ENCODE results near the gene CPN2. TPM values are rescaled to one million over a fixed set of nuclear protein-coding genes. Genes with fewer than 3 reads are reported as not detected.

CPN2 gene
- polyA plus RNA-seq, 4 donors: 2.0 TPM; not detected in 3

DNA sequence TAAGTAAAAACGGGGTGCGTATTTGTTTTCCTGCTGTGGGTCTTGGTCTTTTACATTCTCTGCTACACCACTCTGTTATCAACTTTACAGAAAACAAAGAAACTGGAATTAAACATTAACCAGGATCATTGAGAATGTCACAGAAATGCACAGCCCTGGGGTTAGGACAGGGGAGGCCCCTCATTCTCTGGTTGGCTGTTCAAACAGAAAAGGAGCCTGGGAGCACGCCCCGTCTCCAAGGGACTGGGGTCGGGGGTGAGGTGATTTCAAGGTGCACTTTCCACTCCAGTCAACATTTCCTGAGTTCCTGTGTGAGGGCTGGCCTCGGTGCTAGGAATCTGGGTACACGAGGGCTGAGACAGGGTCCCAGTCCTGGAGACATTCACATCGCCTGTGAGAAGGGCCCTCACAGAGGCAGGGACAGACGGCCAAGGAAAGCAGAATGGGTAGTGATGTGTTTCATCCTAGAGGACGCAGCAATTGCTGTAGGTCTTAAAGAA lies 30.3 kb downstream of the CPN2 start:
- Histone ChIP-seq H3K27me3 (ENCODE audit: control insufficient read depth in 3 of 3, insufficient read depth in 3 of 3, low read length in 3 of 3) (no peaks in the 10 kb centered on the region), H3K4me1 (ENCODE audit: control insufficient read depth in 3 of 3, insufficient read depth in 2 of 3, low read depth in 1 of 3, low read length in 2 of 3) (peaks cover 0 to 48% (median 0%) of the 10 kb centered on the region in 3 donors), H3K27ac (ENCODE audit: low read depth in 1 of 3, low read length in 2 of 3) (peak overlapping the region in 1 of 3 donors; percentile 46), H3K9me3 (ENCODE audit: control insufficient read depth in 2 of 2, insufficient read depth in 1 of 2, low read depth in 1 of 2, low read length in 1 of 2) (peaks cover 0 to 13% of the 10 kb centered on the region in 2 donors), H3K4me3 (ENCODE audit: low read depth in 1 of 3, low read length in 3 of 3) (no peak overlapping the region), H3K36me3 (ENCODE audit: control insufficient read depth in 3 of 3, insufficient read depth in 2 of 3, low read depth in 1 of 3, low read length in 3 of 3) (no peaks in the 10 kb centered on the region)
- DNase-seq (peak in 1 of 2 donors; percentile 53), FAIRE-seq (no peak)
- 28 to 62% (median 34%) methylated on average over 10 of the region's 10 CpGs for WGBS, 3 donors

DNA sequence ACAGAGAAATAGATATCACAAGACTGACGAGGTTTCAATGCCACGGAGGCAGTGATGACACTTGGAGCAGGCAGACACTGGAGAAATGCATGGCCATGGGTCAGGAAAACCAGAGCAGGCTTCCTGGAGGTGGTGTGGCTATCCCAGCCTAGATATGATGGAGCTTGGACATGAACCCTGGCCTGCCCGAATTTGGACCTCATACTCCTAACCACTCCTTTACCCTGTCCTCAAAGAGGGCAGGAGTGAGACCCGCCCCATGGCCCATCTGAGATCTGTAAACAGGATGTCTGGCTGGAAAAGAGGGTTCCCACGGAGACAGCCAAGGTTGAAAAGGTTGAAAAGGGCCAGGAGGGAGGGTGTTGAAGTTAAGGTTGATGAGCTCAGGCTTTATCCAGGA lies 31.0 kb downstream of the CPN2 start:
- peaks cover 0 to 49% (median 0%) of the 10 kb centered on the region in 3 donors for H3K4me1 ChIP-seq (ENCODE audit: control insufficient read depth in 3 of 3, insufficient read depth in 2 of 3, low read depth in 1 of 3, low read length in 2 of 3)
- DNase-seq (no peak), FAIRE-seq (no peak)
- no peaks in the 10 kb centered on the region for H3K36me3 ChIP-seq (ENCODE audit: control insufficient read depth in 3 of 3, insufficient read depth in 2 of 3, low read depth in 1 of 3, low read length in 3 of 3)
- H3K9me3 ChIP-seq (ENCODE audit: control insufficient read depth in 2 of 2, insufficient read depth in 1 of 2, low read depth in 1 of 2, low read length in 1 of 2): peaks cover 0 to 13% of the 10 kb centered on the region in 2 donors
- WGBS, 3 donors: 56 to 63% (median 58%) methylated on average over 5 of the region's 5 CpGs
- peaks cover 0 to 3% (median 0%) of the 10 kb centered on the region in 3 donors for H3K27me3 ChIP-seq (ENCODE audit: control insufficient read depth in 3 of 3, insufficient read depth in 3 of 3, low read length in 3 of 3)
- no peak overlapping the region for H3K4me3 ChIP-seq (ENCODE audit: low read depth in 1 of 3, low read length in 3 of 3)
- H3K27ac ChIP-seq (ENCODE audit: low read depth in 1 of 3, low read length in 2 of 3): peak overlapping the region in 1 of 3 donors; percentile 46

DNA sequence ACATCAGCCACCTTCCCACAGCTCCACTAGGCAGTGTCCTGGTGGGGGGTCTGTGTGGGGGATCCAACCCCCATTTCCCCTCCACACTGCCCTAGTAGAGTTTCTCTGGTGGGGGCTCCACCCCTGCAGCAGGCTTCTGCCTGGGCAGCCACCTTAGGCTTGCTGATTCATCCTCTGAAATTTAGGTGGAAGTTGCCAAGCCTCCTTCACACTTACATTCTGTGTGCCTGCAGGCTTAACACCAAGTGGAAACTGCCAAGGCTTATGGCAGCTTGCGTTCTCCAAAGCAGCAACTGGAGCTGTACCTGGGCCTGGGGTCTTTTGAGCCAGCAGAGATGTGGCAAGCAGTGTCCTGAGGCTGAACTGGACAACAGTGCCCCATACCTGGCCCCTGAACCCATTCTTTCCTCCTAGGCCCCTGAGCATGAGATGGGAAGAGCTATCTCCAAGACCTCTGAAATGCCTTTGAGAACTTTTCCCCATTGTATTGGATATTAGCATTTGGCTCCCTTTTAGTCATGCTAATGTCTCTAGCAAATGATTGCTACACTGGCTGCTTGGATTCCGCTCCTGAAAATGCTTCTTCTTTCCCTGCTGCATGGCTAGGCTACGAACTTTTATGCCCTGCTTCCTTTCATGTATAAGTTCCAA lies 32.5 kb downstream of the CPN2 start:
- H3K9me3 ChIP-seq (ENCODE audit: control insufficient read depth in 2 of 2, insufficient read depth in 1 of 2, low read depth in 1 of 2, low read length in 1 of 2): peaks cover 0 to 13% of the 10 kb centered on the region in 2 donors
- H3K36me3 ChIP-seq (ENCODE audit: control insufficient read depth in 3 of 3, insufficient read depth in 2 of 3, low read depth in 1 of 3, low read length in 3 of 3): no peaks in the 10 kb centered on the region
- 88 to 97% (median 94%) methylated on average over 3 of the region's 3 CpGs for WGBS, 3 donors
- H3K27me3 ChIP-seq (ENCODE audit: control insufficient read depth in 3 of 3, insufficient read depth in 3 of 3, low read length in 3 of 3): peaks cover 0 to 8% (median 0%) of the 10 kb centered on the region in 3 donors
- H3K4me1 ChIP-seq (ENCODE audit: control insufficient read depth in 3 of 3, insufficient read depth in 2 of 3, low read depth in 1 of 3, low read length in 2 of 3): peaks cover 0 to 44% (median 0%) of the 10 kb centered on the region in 3 donors
- H3K4me3 ChIP-seq (ENCODE audit: low read depth in 1 of 3, low read length in 3 of 3): no peak overlapping the region
- FAIRE-seq (no peak), DNase-seq (no peak)
- H3K27ac ChIP-seq (ENCODE audit: low read depth in 1 of 3, low read length in 2 of 3): no peak overlapping the region

DNA sequence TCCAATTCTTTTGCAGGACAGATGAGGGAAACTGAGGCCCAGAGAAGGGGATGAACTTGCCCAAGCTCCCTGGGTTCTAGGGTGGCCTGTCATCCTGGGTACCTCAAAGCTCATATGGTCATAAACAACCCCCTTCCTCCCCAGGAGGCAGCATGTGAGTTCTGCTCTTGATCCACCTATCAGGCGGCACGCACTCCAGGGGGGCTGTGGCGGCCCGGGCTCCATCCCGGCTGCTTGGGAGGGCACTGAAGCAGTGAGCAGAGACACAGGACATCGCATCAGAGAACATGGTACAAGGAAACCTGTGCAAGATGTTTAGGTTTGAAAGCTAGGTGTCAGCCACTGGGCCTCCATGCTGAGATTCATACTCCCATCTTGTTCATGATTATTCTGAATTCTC lies 34.2 kb downstream of the CPN2 start:
- DNase-seq: no peak
- FAIRE-seq: no peak
- Histone ChIP-seq H3K27ac (ENCODE audit: low read depth in 1 of 3, low read length in 2 of 3) (no peak overlapping the region), H3K9me3 (ENCODE audit: control insufficient read depth in 2 of 2, insufficient read depth in 1 of 2, low read depth in 1 of 2, low read length in 1 of 2) (peaks cover 0 to 13% of the 10 kb centered on the region in 2 donors), H3K4me1 (ENCODE audit: control insufficient read depth in 3 of 3, insufficient read depth in 2 of 3, low read depth in 1 of 3, low read length in 2 of 3) (peaks cover 0 to 31% (median 0%) of the 10 kb centered on the region in 3 donors), H3K27me3 (ENCODE audit: control insufficient read depth in 3 of 3, insufficient read depth in 3 of 3, low read length in 3 of 3) (peaks cover 0 to 8% (median 0%) of the 10 kb centered on the region in 3 donors), H3K4me3 (ENCODE audit: low read depth in 1 of 3, low read length in 3 of 3) (no peak overlapping the region), H3K36me3 (ENCODE audit: control insufficient read depth in 3 of 3, insufficient read depth in 2 of 3, low read depth in 1 of 3, low read length in 3 of 3) (no peaks in the 10 kb centered on the region)
- 93 to 96% (median 94%) methylated on average over 6 of the region's 6 CpGs for WGBS, 3 donors

DNA sequence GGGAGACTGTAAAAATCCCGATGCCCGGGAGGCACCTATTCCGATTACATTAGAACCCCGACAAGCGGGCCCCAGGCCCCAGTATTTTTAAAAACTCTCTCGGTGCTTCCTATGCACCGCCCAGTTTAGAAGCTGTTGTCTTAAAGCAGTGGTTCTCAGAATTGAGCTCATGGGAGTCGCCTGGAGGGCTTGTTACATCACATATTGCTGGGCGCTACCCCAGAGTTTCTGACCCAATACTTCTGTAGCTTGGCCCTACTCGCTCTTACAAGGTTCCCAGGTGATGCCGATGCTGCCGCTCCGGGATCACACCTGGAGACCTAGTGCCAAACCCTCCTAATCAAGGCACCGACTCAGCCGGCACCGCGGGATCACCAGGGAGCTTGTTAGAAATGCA lies 35.2 kb downstream of the CPN2 start:
- Histone ChIP-seq H3K36me3 (ENCODE audit: control insufficient read depth in 3 of 3, insufficient read depth in 2 of 3, low read depth in 1 of 3, low read length in 3 of 3) (no peaks in the 10 kb centered on the region), H3K9me3 (ENCODE audit: control insufficient read depth in 2 of 2, insufficient read depth in 1 of 2, low read depth in 1 of 2, low read length in 1 of 2) (peaks cover 0 to 13% of the 10 kb centered on the region in 2 donors), H3K27me3 (ENCODE audit: control insufficient read depth in 3 of 3, insufficient read depth in 3 of 3, low read length in 3 of 3) (peaks cover 0 to 8% (median 0%) of the 10 kb centered on the region in 3 donors), H3K4me3 (ENCODE audit: low read depth in 1 of 3, low read length in 3 of 3) (peak overlapping the region in 1 of 3 donors; percentile 10), H3K4me1 (ENCODE audit: control insufficient read depth in 3 of 3, insufficient read depth in 2 of 3, low read depth in 1 of 3, low read length in 2 of 3) (peaks cover 0 to 28% (median 0%) of the 10 kb centered on the region in 3 donors), H3K27ac (ENCODE audit: low read depth in 1 of 3, low read length in 2 of 3) (no peak overlapping the region)
- WGBS, 3 donors: 33 to 35% (median 34%) methylated on average over 17 of the region's 17 CpGs
- FAIRE-seq: no peak
- no peak for DNase-seq

DNA sequence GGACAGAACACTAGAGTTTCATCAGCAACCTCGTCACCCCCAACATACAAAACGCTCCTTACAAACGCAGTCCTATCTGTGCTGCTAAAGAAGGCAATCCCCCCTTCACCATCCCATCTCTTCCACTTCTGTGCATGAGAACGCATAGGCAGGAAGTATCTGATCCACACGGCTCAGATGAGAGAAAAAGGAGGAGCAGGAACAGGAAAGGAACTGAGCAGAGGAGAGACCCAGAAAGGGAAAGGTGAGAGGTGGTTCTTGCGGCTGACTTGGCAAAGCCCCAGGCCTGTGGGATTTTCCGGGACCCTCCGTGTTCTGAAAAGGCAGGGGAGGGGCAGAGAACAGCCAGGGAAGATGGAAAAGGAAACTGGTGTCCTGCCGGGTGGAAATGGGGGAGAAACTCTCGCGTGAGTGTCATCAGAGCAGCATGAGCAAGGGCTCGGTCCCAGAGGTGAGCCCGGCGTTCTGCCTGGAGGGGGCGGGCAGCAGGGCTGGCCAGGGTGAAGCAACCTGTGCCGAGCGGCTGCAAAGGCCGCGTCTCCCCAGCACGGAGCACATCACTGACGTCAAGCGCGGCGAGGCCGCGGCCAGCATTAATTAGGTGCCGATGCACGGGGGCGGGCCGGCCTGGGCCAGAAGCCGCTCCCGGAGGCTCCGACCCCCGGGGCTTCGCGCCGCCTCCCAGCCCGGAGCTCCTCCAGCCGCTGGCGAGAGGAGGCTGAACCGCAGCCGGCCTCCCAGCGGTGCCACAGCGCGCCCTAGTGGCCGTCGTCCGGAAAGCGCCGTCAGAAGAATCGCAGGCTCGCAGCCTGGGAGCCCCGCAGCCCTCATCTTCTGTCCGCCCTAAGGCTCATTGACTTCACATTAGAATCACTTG lies 35.8 kb downstream of the CPN2 start:
- peaks cover 0 to 8% (median 0%) of the 10 kb centered on the region in 3 donors for H3K27me3 ChIP-seq (ENCODE audit: control insufficient read depth in 3 of 3, insufficient read depth in 3 of 3, low read length in 3 of 3)
- FAIRE-seq: no peak

DNA sequence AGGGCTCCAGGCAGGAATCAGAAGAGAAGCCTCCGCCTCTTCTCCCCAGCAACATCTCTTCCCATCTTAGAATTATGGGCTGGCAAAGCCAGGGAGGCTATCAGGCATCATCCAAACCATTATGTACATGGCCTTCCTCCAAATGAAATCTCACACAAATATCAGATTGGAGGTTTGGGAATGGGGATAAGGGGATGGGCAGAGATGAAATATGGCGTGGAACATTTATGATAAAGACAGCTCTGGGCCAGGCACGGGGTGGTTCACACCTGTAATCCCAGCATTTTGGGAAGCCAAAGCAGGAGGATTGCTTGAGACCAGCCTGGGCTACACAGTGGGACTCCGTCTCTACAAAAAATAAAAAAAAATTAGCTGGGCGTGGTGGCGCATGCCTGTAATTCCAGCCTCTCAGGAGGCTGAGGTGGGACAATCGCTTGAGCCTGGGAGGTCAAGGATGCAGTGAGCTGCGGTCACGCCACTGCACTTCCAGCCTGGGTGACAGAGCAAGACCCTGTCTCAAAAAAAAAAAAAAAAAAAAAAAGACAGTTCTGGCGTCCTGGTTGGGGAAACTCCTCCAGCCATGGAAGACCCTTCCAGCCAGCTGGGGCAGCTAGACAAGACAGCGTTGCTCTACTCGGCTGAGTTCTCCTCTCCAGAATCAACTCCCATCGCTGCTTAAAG lies 36.6 kb downstream of the CPN2 start:
- 78 to 84% (median 83%) methylated on average over 12 to 13 of the region's 13 CpGs for WGBS, 3 donors
- H3K4me1 ChIP-seq (ENCODE audit: control insufficient read depth in 3 of 3, insufficient read depth in 2 of 3, low read depth in 1 of 3, low read length in 2 of 3): peaks cover 0 to 15% (median 0%) of the 10 kb centered on the region in 3 donors
- FAIRE-seq: no peak
- H3K27ac ChIP-seq (ENCODE audit: low read depth in 1 of 3, low read length in 2 of 3): no peak overlapping the region
- H3K27me3 ChIP-seq (ENCODE audit: control insufficient read depth in 3 of 3, insufficient read depth in 3 of 3, low read length in 3 of 3): peaks cover 0 to 8% (median 0%) of the 10 kb centered on the region in 3 donors
- no peak overlapping the region for H3K4me3 ChIP-seq (ENCODE audit: low read depth in 1 of 3, low read length in 3 of 3)
- DNase-seq: no peak
- H3K9me3 ChIP-seq (ENCODE audit: control insufficient read depth in 2 of 2, insufficient read depth in 1 of 2, low read depth in 1 of 2, low read length in 1 of 2): peaks cover 0 to 13% of the 10 kb centered on the region in 2 donors
- H3K36me3 ChIP-seq (ENCODE audit: control insufficient read depth in 3 of 3, insufficient read depth in 2 of 3, low read depth in 1 of 3, low read length in 3 of 3): no peaks in the 10 kb centered on the region

More for the DNA sequence above, 35.8 kb downstream of the CPN2 start:
- Histone ChIP-seq H3K27ac (ENCODE audit: low read depth in 1 of 3, low read length in 2 of 3) (peak overlapping the region in 1 of 3 donors; percentile 12), H3K4me1 (ENCODE audit: control insufficient read depth in 3 of 3, insufficient read depth in 2 of 3, low read depth in 1 of 3, low read length in 2 of 3) (peaks cover 0 to 22% (median 0%) of the 10 kb centered on the region in 3 donors), H3K4me3 (ENCODE audit: low read depth in 1 of 3, low read length in 3 of 3) (peak overlapping the region in 2 of 3 donors; percentile 45 to 53), H3K36me3 (ENCODE audit: control insufficient read depth in 3 of 3, insufficient read depth in 2 of 3, low read depth in 1 of 3, low read length in 3 of 3) (no peaks in the 10 kb centered on the region), H3K9me3 (ENCODE audit: control insufficient read depth in 2 of 2, insufficient read depth in 1 of 2, low read depth in 1 of 2, low read length in 1 of 2) (peaks cover 0 to 13% of the 10 kb centered on the region in 2 donors)
- peak; percentile 74 to 93 for DNase-seq
- 3 to 4% (median 3%) methylated on average over 42 to 54 of the region's 54 CpGs for WGBS, 3 donors
